H9 (cell line): ENCODE results near the gene NALCN. TPM values are rescaled to one million over a fixed set of nuclear protein-coding genes. Genes with fewer than 3 reads are reported as not detected.

ENCODE experiments used
- DNase-seq: peaks from one replicate; pipeline ENCODE4 v3.0.0-alpha.2; 2017
- H2AFZ ChIP-seq: one replicate; pipeline ENCODE4 v1.6.1; 2013; ENCODE audit warnings: mild to moderate bottlenecking, low read length, control low read depth, moderate library complexity
- H2AK5ac ChIP-seq: 2 replicates; pipeline ENCODE4 v1.6.1; 2013; ENCODE audit warnings: low read length, control low read depth, mixed read lengths; ENCODE audit not compliant: insufficient read length
- H2BK120ac ChIP-seq: one replicate; pipeline ENCODE4 v1.6.1; 2013; ENCODE audit warnings: low read depth, mild to moderate bottlenecking, low read length, control low read depth, inconsistent platforms; ENCODE audit not compliant: poor library complexity, severe bottlenecking
- H2BK12ac ChIP-seq: 2 replicates; pipeline ENCODE4 v1.6.1; 2013; ENCODE audit warnings: low read length, control low read depth, mixed read lengths, low read depth; ENCODE audit not compliant: insufficient read length
- H2BK15ac ChIP-seq: 2 replicates; pipeline ENCODE4 v1.6.1; 2013; ENCODE audit warnings: low read depth, low read length, control low read depth
- H2BK20ac ChIP-seq: one replicate; pipeline ENCODE4 v1.6.1; 2013; ENCODE audit warnings: low read depth, mild to moderate bottlenecking, low read length, control low read depth, inconsistent platforms; ENCODE audit not compliant: poor library complexity, severe bottlenecking
- H2BK5ac ChIP-seq: 2 replicates; pipeline ENCODE4 v1.6.1; 2013; ENCODE audit warnings: low read length, control low read depth, mixed read lengths; ENCODE audit not compliant: insufficient read length
- H3K14ac ChIP-seq: 2 replicates; pipeline ENCODE4 v1.6.1; 2013; ENCODE audit warnings: low read length, control low read depth; ENCODE audit not compliant: insufficient read depth
- H3K18ac ChIP-seq: 2 replicates; pipeline ENCODE4 v1.6.1; 2013; ENCODE audit warnings: low read depth, mild to moderate bottlenecking, mixed read lengths, low read length, control low read depth; ENCODE audit not compliant: insufficient read length
- H3K23ac ChIP-seq: 2 replicates; pipeline ENCODE4 v1.6.1; 2013; ENCODE audit warnings: low read length, control low read depth, mixed read lengths, low read depth; ENCODE audit not compliant: insufficient read length
- H3K23me2 ChIP-seq: 2 replicates; pipeline ENCODE4 v1.6.1; 2013; ENCODE audit warnings: low read depth, mild to moderate bottlenecking, mixed read lengths, low read length, control low read depth; ENCODE audit not compliant: insufficient read length, poor library complexity, severe bottlenecking
- H3K27ac ChIP-seq: 2 replicates; pipeline ENCODE4 v1.5.1; 2013; ENCODE audit warnings: low read length, control low read depth, mixed read lengths, low read depth; ENCODE audit not compliant: insufficient read length
- H3K27me3 ChIP-seq: 2 replicates; pipeline ENCODE4 v1.6.1; 2013; ENCODE audit warnings: low read length, control low read depth, inconsistent platforms; ENCODE audit not compliant: insufficient read depth
- H3K4ac ChIP-seq: 2 replicates; pipeline ENCODE4 v1.6.1; 2013; ENCODE audit warnings: low read depth, mild to moderate bottlenecking, control low read depth, inconsistent platforms, low read length, moderate library complexity
- H3K4me1 ChIP-seq: 2 replicates; pipeline ENCODE4 v1.6.1; 2013; ENCODE audit warnings: low read length, control low read depth, inconsistent platforms; ENCODE audit not compliant: insufficient read depth
- H3K4me2 ChIP-seq: 2 replicates; pipeline ENCODE4 v1.6.1; 2013; ENCODE audit warnings: low read length, control low read depth, mixed read lengths; ENCODE audit not compliant: insufficient read length, insufficient read depth
- H3K56ac ChIP-seq: 2 replicates; pipeline ENCODE4 v1.6.1; 2013; ENCODE audit warnings: low read depth, mild to moderate bottlenecking, mixed read lengths, low read length, control low read depth; ENCODE audit not compliant: insufficient read length
- H3K79me1 ChIP-seq: 2 replicates; pipeline ENCODE4 v1.6.1; 2013; ENCODE audit warnings: low read depth, mild to moderate bottlenecking, moderate library complexity, low read length, control low read depth, inconsistent platforms; ENCODE audit not compliant: insufficient read depth, poor library complexity, severe bottlenecking
- H3K79me2 ChIP-seq: 2 replicates; pipeline ENCODE4 v1.6.1; 2013; ENCODE audit warnings: low read length, control low read depth, inconsistent platforms; ENCODE audit not compliant: insufficient read depth
- H3K9ac ChIP-seq: 2 replicates; pipeline ENCODE4 v1.6.1; 2013; ENCODE audit warnings: low read length, control low read depth, mixed read lengths; ENCODE audit not compliant: insufficient read length; ENCODE audit errors: extremely low read depth
- H3K9me3 ChIP-seq: one replicate; pipeline ENCODE4 v1.6.1; 2013; ENCODE audit warnings: low read depth, low read length, inconsistent platforms; ENCODE audit not compliant: control insufficient read depth
- H3T11ph ChIP-seq: one replicate; pipeline ENCODE4 v1.6.1; 2013; ENCODE audit warnings: mild to moderate bottlenecking, low read length, control low read depth, inconsistent platforms
- H4K20me1 ChIP-seq: one replicate; pipeline ENCODE4 v1.6.1; 2013; ENCODE audit not compliant: control insufficient read depth, insufficient read length, insufficient read depth
- H4K5ac ChIP-seq: 2 replicates; pipeline ENCODE4 v1.6.1; 2013; ENCODE audit warnings: low read depth, mild to moderate bottlenecking, mixed read lengths, low read length, control low read depth; ENCODE audit not compliant: insufficient read length
- H4K8ac ChIP-seq: replicated peaks from 2 replicates; pipeline ENCODE4 v1.6.1; 2013; ENCODE audit warnings: low read length, control low read depth, mixed read lengths, low read depth; ENCODE audit not compliant: insufficient read length
- H4K91ac ChIP-seq: 2 replicates; pipeline ENCODE4 v1.6.1; 2013; ENCODE audit warnings: low read depth, mild to moderate bottlenecking, moderate library complexity, mixed read lengths, low read length, control low read depth; ENCODE audit not compliant: insufficient read length
- H3K27ac Mint-ChIP-seq, 3 experiments: 2 replicates in 2 of 3; 3 replicates in 1 of 3; pipeline ENCODE4 v1.8.0; 2020 to 2021; ENCODE audit warnings: mixed read lengths in 3 of 3, mild to moderate bottlenecking in 1 of 3, moderate library complexity in 1 of 3
- H3K27me3 Mint-ChIP-seq: 2 replicates; pipeline ENCODE4 v1.8.0; 2021; ENCODE audit warnings: low read depth, mild to moderate bottlenecking, moderate library complexity, mixed read lengths
- H3K36me3 Mint-ChIP-seq, 3 experiments: 2 replicates in 2 of 3; 3 replicates in 1 of 3; pipeline ENCODE4 v1.8.0; 2020 to 2021; ENCODE audit warnings: low read depth in 3 of 3, mixed read lengths in 3 of 3; ENCODE audit not compliant: insufficient read depth in 1 of 3
- H3K4me1 Mint-ChIP-seq, 2 experiments: 2 replicates each; pipeline ENCODE4 v1.8.0; 2020; ENCODE audit warnings: mixed read lengths in 2 of 2
- H3K4me3 Mint-ChIP-seq, 2 experiments: 2 replicates in 1 of 2; 3 replicates in 1 of 2; pipeline ENCODE4 v1.8.0; 2020 to 2021; ENCODE audit warnings: mild to moderate bottlenecking in 2 of 2, mixed read lengths in 2 of 2, moderate library complexity in 1 of 2
- H3K9me3 Mint-ChIP-seq, 2 experiments: 2 replicates in 1 of 2; 3 replicates in 1 of 2; pipeline ENCODE4 v1.8.0; 2020; ENCODE audit warnings: mild to moderate bottlenecking in 2 of 2, mixed read lengths in 2 of 2, moderate library complexity in 1 of 2
- CTCF ChIP-seq: fragments of 200-600 bp; sonication (generic); conservative IDR thresholded peaks from 3 replicates; pipeline ENCODE4 v1.8.0; 2021; ENCODE audit warnings: antibody characterized with exemption, mild to moderate bottlenecking
- WGBS: extraction: QIAGEN DNeasy Blood & Tissue Kit; methylation state at CpG from one replicate; pipeline ENCODE4 v1.1.7; 2013; ENCODE audit warnings: missing lambda C conversion rate, low lambda C conversion rate, mixed read lengths; ENCODE audit not compliant: insufficient read length; ENCODE audit errors: extremely low coverage; 5-methylcytosine and 5-hydroxymethylcytosine counted together
- total RNA-seq: library from RNA; stranded (reverse); gene quantifications from 2 replicates; pipeline ENCODE4 v1.2.1, GENCODE V29; 2021

NALCN gene
- total RNA-seq, 1 experiment from 2014 or later: 0.09 TPM

GRCh38 chr13:101449790-101450748 lies 33.8 kb upstream of the NALCN start:
- no peak overlapping the region for H3K23ac ChIP-seq
- 0 out of 7 replicates have a peak overlapping the region, but pooled peaks of 1 of the 3 experiments have one; percentile 10 for H3K27ac Mint-ChIP-seq
- H4K8ac ChIP-seq: no peak overlapping the region
- no CpG with 5 or more reads among the region's 5 CpGs for WGBS
- no peaks in the 10 kb centered on the region for H3K79me2 ChIP-seq
- no peak overlapping the region for H2BK15ac ChIP-seq
- no peak overlapping the region for H4K91ac ChIP-seq
- no peaks in the 10 kb centered on the region for H3K79me1 ChIP-seq
- H3K4me1 ChIP-seq: peaks cover 2% of the 10 kb centered on the region; the same call in 1 of the 2 replicates
- no peak for TF ChIP-seq CTCF
- H2AK5ac ChIP-seq: no peak overlapping the region
- H3T11ph ChIP-seq: no peak overlapping the region
- H3K4me2 ChIP-seq: no peak overlapping the region
- no peak overlapping the region for H3K9ac ChIP-seq
- no peaks in the 10 kb centered on the region for H3K9me3 Mint-ChIP-seq
- no peak overlapping the region for H3K27ac ChIP-seq
- no peak overlapping the region for H2BK12ac ChIP-seq
- no peaks in the 10 kb centered on the region for H3K23me2 ChIP-seq
- H2BK20ac ChIP-seq: no peak overlapping the region
- H3K4me3 Mint-ChIP-seq: no peak overlapping the region
- H3K27me3 ChIP-seq: no peaks in the 10 kb centered on the region
- no peaks in the 10 kb centered on the region; the same call in 1 of the 2 replicates for H3K27me3 Mint-ChIP-seq
- H3K14ac ChIP-seq: no peak overlapping the region
- no peak overlapping the region for H2AFZ ChIP-seq
- no peak overlapping the region for H3K4ac ChIP-seq
- no peaks in the 10 kb centered on the region for H3K9me3 ChIP-seq
- no peaks in the 10 kb centered on the region for H3K36me3 Mint-ChIP-seq
- no peak for DNase-seq
- H3K4me1 Mint-ChIP-seq: peaks cover 15 to 16% of the 10 kb centered on the region in 2 experiments
- no peak overlapping the region for H3K56ac ChIP-seq
- H2BK5ac ChIP-seq: no peak overlapping the region
- no peak overlapping the region for H3K18ac ChIP-seq
- no peaks in the 10 kb centered on the region for H4K20me1 ChIP-seq
- no peak overlapping the region for H4K5ac ChIP-seq
- H2BK120ac ChIP-seq: no peak overlapping the region
